ENCODE results near the gene SETD3. TPM values are rescaled to one million over a fixed set of nuclear protein-coding genes. Genes with fewer than 3 reads are reported as not detected.

The SETD3 gene
- total RNA-seq, 4 donors from 2014 or later: 127 to 184 (median 162) TPM

GRCh38 chr14:99462210-99462609 is 18.4 kb downstream of the SETD3 start:
- H3K4me3 ChIP-seq: no peak overlapping the region
- TF ChIP-seq POLR2AphosphoS5 (IDR thresholded peaks at IDR 0.05): no peak
- no peak for TF ChIP-seq POLR2A (IDR thresholded peaks at IDR 0.05)
- no peak for TF ChIP-seq EP300 (IDR thresholded peaks at IDR 0.05)
- TF ChIP-seq CTCF (IDR thresholded peaks at IDR 0.05): no peak
- peaks cover 0 to 3% (median 0%) of the 10 kb centered on the region in 3 donors for H3K4me1 ChIP-seq
- no peaks in the 10 kb centered on the region for H3K9me3 ChIP-seq
- H3K27me3 ChIP-seq: no peaks in the 10 kb centered on the region
- ATAC-seq: no peak
- no peak overlapping the region for H3K27ac ChIP-seq
- peaks cover 0 to 82% of the 10 kb centered on the region in 2 donors for H3K36me3 ChIP-seq
- 61 to 76% methylated on average over 6 of the region's 6 CpGs for WGBS, 2 donors (ENCODE audit: low coverage in 1 of 2)

- Histone ChIP-seq H3K4me1 (no peaks in the 10 kb centered on the region), H3K9me3 (no peaks in the 10 kb centered on the region), H3K27ac (no peak overlapping the region), H3K4me3 (no peak overlapping the region), H3K36me3 (peaks cover 0 to 88% of the 10 kb centered on the region in 2 donors), H3K27me3 (no peaks in the 10 kb centered on the region)
- no peak for ATAC-seq
- no peak for TF ChIP-seq EP300 (IDR thresholded peaks at IDR 0.05)
- TF ChIP-seq CTCF (IDR thresholded peaks at IDR 0.05): no peak
- TF ChIP-seq POLR2A (IDR thresholded peaks at IDR 0.05): no peak
- no peak for TF ChIP-seq POLR2AphosphoS5 (IDR thresholded peaks at IDR 0.05)
- 78 to 90% methylated on average over 5 of the region's 5 CpGs for WGBS, 2 donors (ENCODE audit: low coverage in 1 of 2)
Measured at GRCh38 chr14:99461411-99462085, 19.1 kb downstream of the SETD3 start.

- H3K27me3 ChIP-seq: no peaks in the 10 kb centered on the region
- ATAC-seq: no peak
- no peak overlapping the region for H3K27ac ChIP-seq
- no peaks in the 10 kb centered on the region for H3K9me3 ChIP-seq
- H3K4me3 ChIP-seq: no peak overlapping the region
- peaks cover 0 to 95% of the 10 kb centered on the region in 2 donors for H3K36me3 ChIP-seq
- no peaks in the 10 kb centered on the region for H3K4me1 ChIP-seq
- 90 to 94% methylated on average over 2 to 3 of the region's 3 CpGs for whole genome bisulfite sequencing, 2 donors (ENCODE audit: low coverage in 1 of 2)
- TF ChIP-seq EP300 (IDR thresholded peaks at IDR 0.05) (no peak), CTCF (IDR thresholded peaks at IDR 0.05) (no peak), POLR2A (IDR thresholded peaks at IDR 0.05) (no peak), POLR2AphosphoS5 (IDR thresholded peaks at IDR 0.05) (no peak)
Measured at GRCh38 chr14:99460793-99461192, 19.9 kb downstream of the SETD3 start.

- Histone ChIP-seq H3K9me3 (no peaks in the 10 kb centered on the region), H3K27me3 (no peaks in the 10 kb centered on the region), H3K4me3 (no peak overlapping the region), H3K27ac (no peak overlapping the region), H3K36me3 (peaks cover 0 to 96% of the 10 kb centered on the region in 2 donors), H3K4me1 (no peaks in the 10 kb centered on the region)
- no peak for TF ChIP-seq CTCF (IDR thresholded peaks at IDR 0.05)
- TF ChIP-seq POLR2A (IDR thresholded peaks at IDR 0.05): no peak
- 61 to 84% methylated on average over 4 of the region's 5 CpGs for WGBS, 2 donors (ENCODE audit: low coverage in 1 of 2)
- ATAC-seq: no peak
Measured at GRCh38 chr14:99459481-99460100, 21.1 kb downstream of the SETD3 start.

- ATAC-seq: no peak
- H3K4me3 ChIP-seq: no peak overlapping the region
- no peaks in the 10 kb centered on the region for H3K9me3 ChIP-seq
- peaks cover 0 to 97% of the 10 kb centered on the region in 2 donors for H3K36me3 ChIP-seq
- no peaks in the 10 kb centered on the region for H3K27me3 ChIP-seq
- H3K27ac ChIP-seq: no peak overlapping the region
- TF ChIP-seq POLR2A (IDR thresholded peaks at IDR 0.05) (no peak), CTCF (IDR thresholded peaks at IDR 0.05) (no peak), POLR2AphosphoS5 (IDR thresholded peaks at IDR 0.05) (no peak), EP300 (IDR thresholded peaks at IDR 0.05) (no peak)
- H3K4me1 ChIP-seq: no peaks in the 10 kb centered on the region
- WGBS, 2 donors (ENCODE audit: low coverage in 1 of 2): 63 to 100% methylated on average over 1 to 2 of the region's 3 CpGs
Measured at GRCh38 chr14:99454246-99454645, 26.4 kb downstream of the SETD3 start.

All from gastroesophageal sphincter (tissue), 4 donors.